ENCODE data around the gene RBSN.

The RBSN gene

GRCh38 chr3:15069441-15069840 lies 29.5 kb downstream of the RBSN start:
- no peak overlapping the region for H3K9ac ChIP-seq
- no peaks in the 10 kb centered on the region for H3K27me3 ChIP-seq
- TF ChIP-seq Cebpa-rat (IDR thresholded peaks at IDR 0.05): no peak
- H3K36me3 ChIP-seq: peaks cover 30 to 58% (median 45%) of the 10 kb centered on the region in 11 experiments
- H3K4me1 ChIP-seq: peaks cover 4 to 9% (median 6%) of the 10 kb centered on the region in 10 experiments; a peak in 14 of 20 replicates
- H3K27ac ChIP-seq: no peak overlapping the region
- H4K20me1 ChIP-seq: peaks cover 0 to 9% (median 0%) of the 10 kb centered on the region in 11 experiments; a peak in 3 of 22 replicates
- no peak overlapping the region for H3K4me2 ChIP-seq
- H3K9me3 ChIP-seq (replicated peaks in 1 of 11): no peaks in the 10 kb centered on the region
- H3K4me3 ChIP-seq: no peak overlapping the region

- H3K4me2 ChIP-seq: no peak overlapping the region
- peaks cover 13 to 29% (median 21%) of the 10 kb centered on the region in 11 experiments; a peak in 21 of 22 replicates for H3K36me3 ChIP-seq
- peaks cover 9 to 16% (median 14%) of the 10 kb centered on the region in 11 experiments; a peak in 18 of 22 replicates for H4K20me1 ChIP-seq
- H3K4me3 ChIP-seq: no peak overlapping the region
- H3K27ac ChIP-seq: no peak overlapping the region
- no peak for TF ChIP-seq Cebpa-rat (IDR thresholded peaks at IDR 0.05)
- H3K9me3 ChIP-seq (replicated peaks in 1 of 11): no peaks in the 10 kb centered on the region
- peaks cover 17 to 23% (median 19%) of the 10 kb centered on the region in 10 experiments for H3K4me1 ChIP-seq
- H3K27me3 ChIP-seq: no peaks in the 10 kb centered on the region
- H3K9ac ChIP-seq: no peak overlapping the region
Measured at GRCh38 chr3:15066467-15066866, 32.5 kb downstream of the RBSN start.

- Histone ChIP-seq H3K4me3 (peak overlapping the region; percentile 84 to 99 (median 92); a peak in 19 of 20 replicates), H3K4me1 (peaks cover 17 to 23% (median 19%) of the 10 kb centered on the region in 10 experiments), H4K20me1 (peaks cover 9 to 22% (median 20%) of the 10 kb centered on the region in 11 experiments; a peak in 18 of 22 replicates), H3K36me3 (peaks cover 5 to 27% (median 16%) of the 10 kb centered on the region in 11 experiments; a peak in 18 of 22 replicates), H3K9ac (peak overlapping the region; percentile 93 to 100 (median 97); a peak in 14 of 22 replicates), H3K4me2 (peak overlapping the region; percentile 82 to 100 (median 96)), H3K27ac (peak overlapping the region in 7 of 11 experiments; percentile 90 to 99 (median 97); a peak in 8 of 22 replicates), H3K9me3 (replicated peaks in 1 of 11) (no peaks in the 10 kb centered on the region), H3K27me3 (no peaks in the 10 kb centered on the region)
- no peak for TF ChIP-seq Cebpa-rat (IDR thresholded peaks at IDR 0.05)
Measured at GRCh38 chr3:15065550-15066007, 33.4 kb downstream of the RBSN start.

GRCh38 chr3:15064835-15065549 lies 34.0 kb downstream of the RBSN start, which contains the start of gene MRPS25:
Gene MRPS25, minus strand, starts transcription at chr3:15065315. Its CDS starts 121 bp downstream, at chr3:15065194.
- peaks cover 9 to 28% (median 24%) of the 10 kb centered on the region in 11 experiments; a peak in 18 of 22 replicates for H4K20me1 ChIP-seq
- peak within 1 kb of the TSS; percentile 93 to 100 (median 97) for H3K9ac ChIP-seq
- H3K27ac ChIP-seq: peak within 1 kb of the TSS; percentile 84 to 99 (median 95)
- no peaks in the 10 kb centered on the region for H3K27me3 ChIP-seq
- no peak for TF ChIP-seq Cebpa-rat (IDR thresholded peaks at IDR 0.05)
- peak within 1 kb of the TSS; percentile 86 to 100 (median 96) for H3K4me2 ChIP-seq
- H3K4me3 ChIP-seq: peak within 1 kb of the TSS; percentile 84 to 99 (median 92)
- peaks cover 17 to 23% (median 19%) of the 10 kb centered on the region in 10 experiments for H3K4me1 ChIP-seq
- peaks cover 4 to 28% (median 17%) of the 10 kb centered on the region in 11 experiments; a peak in 19 of 22 replicates for H3K36me3 ChIP-seq
- H3K9me3 ChIP-seq (replicated peaks in 1 of 11): no peaks in the 10 kb centered on the region

DNA sequence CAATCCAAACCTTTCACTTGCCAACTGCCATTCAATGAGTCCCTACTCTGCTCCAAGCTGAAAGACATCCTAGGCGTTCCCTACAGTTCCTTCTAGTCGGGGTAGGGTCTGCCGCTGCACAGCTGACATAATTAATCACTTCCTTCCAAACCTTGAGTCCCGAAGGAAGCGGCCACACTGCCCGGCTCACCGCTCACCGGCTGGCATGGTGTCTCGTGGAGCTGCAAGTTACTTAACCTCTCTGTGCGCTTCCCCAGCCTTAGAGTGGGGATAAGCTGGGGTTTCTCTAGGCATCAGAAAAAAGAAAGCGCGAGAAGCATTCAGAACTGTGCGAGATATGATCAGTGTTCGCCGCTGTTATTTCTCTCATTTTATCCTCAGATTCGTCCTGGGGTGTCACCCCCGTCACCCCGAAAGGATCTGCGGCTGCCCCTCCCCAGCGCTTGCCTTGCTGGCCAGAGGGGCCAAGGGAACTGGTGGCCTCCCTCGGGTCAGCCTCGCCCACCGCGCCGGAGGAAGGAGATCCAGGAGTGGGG lies 34.6 kb downstream of the RBSN start:
- H3K27ac ChIP-seq: peak overlapping the region; percentile 84 to 99 (median 95)
- peaks cover 9 to 35% (median 27%) of the 10 kb centered on the region in 11 experiments; a peak in 18 of 22 replicates for H4K20me1 ChIP-seq
- H3K9ac ChIP-seq: peak overlapping the region; percentile 93 to 100 (median 97)
- no peak for TF ChIP-seq Cebpa-rat (IDR thresholded peaks at IDR 0.05)
- peaks cover 3 to 31% (median 19%) of the 10 kb centered on the region in 11 experiments for H3K36me3 ChIP-seq
- H3K27me3 ChIP-seq: no peaks in the 10 kb centered on the region
- H3K4me2 ChIP-seq: peak overlapping the region; percentile 86 to 100 (median 96)
- H3K9me3 ChIP-seq (replicated peaks in 1 of 11): no peaks in the 10 kb centered on the region
- peak overlapping the region; percentile 84 to 99 (median 92) for H3K4me3 ChIP-seq
- peaks cover 17 to 23% (median 19%) of the 10 kb centered on the region in 10 experiments for H3K4me1 ChIP-seq

GRCh38 chr3:15063656-15064286 lies 35.2 kb downstream of the RBSN start:
- peaks cover 9 to 37% (median 25%) of the 10 kb centered on the region in 11 experiments for H3K36me3 ChIP-seq
- no peak for TF ChIP-seq Cebpa-rat (IDR thresholded peaks at IDR 0.05)
- H3K27ac ChIP-seq: peak overlapping the region; percentile 84 to 99 (median 95); a peak in 20 of 22 replicates
- H3K4me1 ChIP-seq: peaks cover 17 to 23% (median 19%) of the 10 kb centered on the region in 10 experiments
- no peaks in the 10 kb centered on the region for H3K27me3 ChIP-seq
- peak overlapping the region; percentile 86 to 100 (median 96) for H3K4me2 ChIP-seq
- H4K20me1 ChIP-seq: peaks cover 9 to 40% (median 31%) of the 10 kb centered on the region in 11 experiments; a peak in 18 of 22 replicates
- no peaks in the 10 kb centered on the region for H3K9me3 ChIP-seq (replicated peaks in 1 of 11)
- peak overlapping the region; percentile 93 to 100 (median 97) for H3K9ac ChIP-seq
- peak overlapping the region; percentile 84 to 99 (median 92) for H3K4me3 ChIP-seq

GRCh38 chr3:15063238-15063637 lies 35.7 kb downstream of the RBSN start:
- H3K27me3 ChIP-seq: no peaks in the 10 kb centered on the region
- peak overlapping the region; percentile 86 to 100 (median 96) for H3K4me2 ChIP-seq
- H4K20me1 ChIP-seq: peaks cover 9 to 46% (median 35%) of the 10 kb centered on the region in 11 experiments; a peak in 18 of 22 replicates
- TF ChIP-seq Cebpa-rat (IDR thresholded peaks at IDR 0.05): no peak
- H3K9me3 ChIP-seq (replicated peaks in 1 of 11): no peaks in the 10 kb centered on the region
- peak overlapping the region; percentile 84 to 99 (median 92); a peak in 18 of 20 replicates for H3K4me3 ChIP-seq
- peaks cover 14 to 42% (median 30%) of the 10 kb centered on the region in 11 experiments for H3K36me3 ChIP-seq
- H3K9ac ChIP-seq: peak overlapping the region in 10 of 11 experiments; percentile 93 to 100 (median 96); a peak in 16 of 22 replicates
- H3K4me1 ChIP-seq: peaks cover 17 to 23% (median 19%) of the 10 kb centered on the region in 10 experiments
- peak overlapping the region in 7 of 11 experiments; percentile 10 to 98 (median 95); a peak in 7 of 22 replicates for H3K27ac ChIP-seq

DNA sequence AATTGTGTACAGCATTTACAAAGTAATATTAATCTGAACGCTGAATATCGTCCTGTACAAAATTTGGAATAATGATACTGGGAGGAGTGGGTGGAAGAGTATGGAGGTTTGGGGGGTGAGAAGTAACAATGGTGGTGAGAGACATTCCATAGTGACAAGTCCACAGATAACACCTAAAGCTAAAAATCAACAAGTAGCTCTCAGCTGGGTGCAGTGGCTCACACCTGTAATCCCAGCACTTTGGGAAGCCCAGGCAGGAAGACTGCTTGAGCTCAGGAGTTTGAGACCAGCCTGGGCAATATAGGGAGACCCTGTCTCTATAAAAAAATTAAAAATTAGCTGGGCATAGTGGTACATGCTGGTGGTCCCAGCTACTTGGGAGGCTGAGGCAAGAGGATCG lies 38.9 kb downstream of the RBSN start:
- peaks cover 35 to 72% (median 60%) of the 10 kb centered on the region in 11 experiments for H3K36me3 ChIP-seq
- peaks cover 0 to 22% (median 4%) of the 10 kb centered on the region in 11 experiments; a peak in 6 of 22 replicates for H3K9me3 ChIP-seq (replicated peaks in 1 of 11)
- TF ChIP-seq Cebpa-rat (IDR thresholded peaks at IDR 0.05): no peak
- H3K9ac ChIP-seq: no peak overlapping the region
- H3K4me1 ChIP-seq: peaks cover 31 to 36% (median 33%) of the 10 kb centered on the region in 10 experiments
- H4K20me1 ChIP-seq: peaks cover 9 to 76% (median 63%) of the 10 kb centered on the region in 11 experiments; a peak in 21 of 22 replicates
- H3K27me3 ChIP-seq: no peaks in the 10 kb centered on the region
- H3K4me3 ChIP-seq: no peak overlapping the region
- H3K27ac ChIP-seq: no peak overlapping the region
- H3K4me2 ChIP-seq: no peak overlapping the region
